Muscle layer of duodenum (tissue), 2 donors: Measurements from ENCODE around the gene ALG3.
"Not testable (repeated sequence)": the region's sequence is repeated elsewhere in the genome, so short reads cannot be mapped to it uniquely, and the experiment has no call there.

Experiments used
- H3K27ac ChIP-seq: one replicate; pipeline ENCODE4 v1.7.0; 2013; ENCODE audit warnings: mild to moderate bottlenecking, low read length
- H3K27me3 ChIP-seq: one replicate; pipeline ENCODE4 v1.7.0; 2013; ENCODE audit warnings: low read depth, mild to moderate bottlenecking, control low read depth, low read length
- H3K36me3 ChIP-seq, 2 donors: one replicate each; pipeline ENCODE4 v1.7.0; 2013; ENCODE audit warnings: low read length in 2 of 2, control low read depth in 1 of 2, mild to moderate bottlenecking in 1 of 2; ENCODE audit not compliant: insufficient read depth in 2 of 2, control insufficient read depth in 1 of 2
- H3K4me1 ChIP-seq, 2 donors: one replicate each; pipeline ENCODE4 v1.7.0; 2013; ENCODE audit warnings: low read length in 2 of 2, mild to moderate bottlenecking in 2 of 2, control low read depth in 1 of 2, moderate library complexity in 1 of 2; ENCODE audit not compliant: insufficient read depth in 2 of 2, control insufficient read depth in 1 of 2
- H3K4me3 ChIP-seq, 2 donors: one replicate each; pipeline ENCODE4 v1.7.0; 2013; ENCODE audit warnings: low read length in 2 of 2, low read depth in 1 of 2, mild to moderate bottlenecking in 1 of 2
- H3K9me3 ChIP-seq, 2 donors: one replicate each; pipeline ENCODE4 v1.7.0; 2013; ENCODE audit warnings: low read length in 2 of 2, control low read depth in 1 of 2, mild to moderate bottlenecking in 1 of 2; ENCODE audit not compliant: control insufficient read depth in 1 of 2
- donor health status: healthy.

ALG3 gene

GRCh38 chr3:184275961-184276910, 27.5 kb upstream of the ALG3 start, which contains the start of gene ECE2:
Gene ECE2, plus strand, starts transcription at chr3:184276022. Its CDS starts 132 bp downstream, at chr3:184276154.
- H3K27me3 ChIP-seq = peaks cover 19% of the 10 kb centered on the region
- no peak within 1 kb of the TSS for H3K4me3 ChIP-seq
- H3K27ac ChIP-seq = no peak within 1 kb of the TSS
- H3K9me3 ChIP-seq = no peaks in the 10 kb centered on the region
- H3K36me3 ChIP-seq = no peaks in the 10 kb centered on the region
- H3K4me1 ChIP-seq = no peaks in the 10 kb centered on the region

- no peaks in the 10 kb centered on the region for H3K9me3 ChIP-seq
- H3K27ac ChIP-seq = no peak overlapping the region
- H3K4me3 ChIP-seq = no peak overlapping the region
- peaks cover 19% of the 10 kb centered on the region for H3K27me3 ChIP-seq
- no peaks in the 10 kb centered on the region for H3K4me1 ChIP-seq
- no peaks in the 10 kb centered on the region for H3K36me3 ChIP-seq
Observed at GRCh38 chr3:184275381-184275701, 26.6 kb upstream of the ALG3 start.

GRCh38 chr3:184272269-184272668, 23.5 kb upstream of the ALG3 start:
- H3K27me3 ChIP-seq = peaks cover 19% of the 10 kb centered on the region
- H3K36me3 ChIP-seq = no peaks in the 10 kb centered on the region
- no peak overlapping the region for H3K27ac ChIP-seq
- no peaks in the 10 kb centered on the region for H3K9me3 ChIP-seq
- H3K4me1 ChIP-seq = no peaks in the 10 kb centered on the region
- H3K4me3 ChIP-seq = no peak overlapping the region

GRCh38 chr3:184267249-184267648, 18.5 kb upstream of the ALG3 start:
- H3K27me3 ChIP-seq, H3K9me3 ChIP-seq, H3K4me1 ChIP-seq, H3K36me3 ChIP-seq, H3K27ac ChIP-seq, H3K4me3 ChIP-seq: not testable (repeated sequence)

GRCh38 chr3:184262764-184263179, 14.0 kb upstream of the ALG3 start:
- Histone ChIP-seq H3K4me3 (no peak overlapping the region), H3K4me1 (peaks cover 8 to 31% of the 10 kb centered on the region in 2 donors), H3K36me3 (peaks cover 0 to 8% of the 10 kb centered on the region in 2 donors), H3K27ac (no peak overlapping the region), H3K9me3 (no peaks in the 10 kb centered on the region), H3K27me3 (peaks cover 30% of the 10 kb centered on the region)

- peaks cover 0 to 8% of the 10 kb centered on the region in 2 donors for H3K36me3 ChIP-seq
- H3K4me1 ChIP-seq = peaks cover 8 to 31% of the 10 kb centered on the region in 2 donors
- peak overlapping the region; percentile 7 to 59 for H3K4me3 ChIP-seq
- H3K27ac ChIP-seq = no peak overlapping the region
- peaks cover 30% of the 10 kb centered on the region for H3K27me3 ChIP-seq
- no peaks in the 10 kb centered on the region for H3K9me3 ChIP-seq
Observed at GRCh38 chr3:184261854-184262763, 13.3 kb upstream of the ALG3 start.

- Histone ChIP-seq H3K4me1 (peaks cover 8 to 31% of the 10 kb centered on the region in 2 donors), H3K36me3 (peaks cover 0 to 8% of the 10 kb centered on the region in 2 donors), H3K4me3 (peak within 1 kb of the TSS; percentile 7 to 59), H3K27me3 (peaks cover 30% of the 10 kb centered on the region), H3K27ac (no peak within 1 kb of the TSS), H3K9me3 (no peaks in the 10 kb centered on the region)
Observed at GRCh38 chr3:184261270-184261853, 12.6 kb upstream of the ALG3 start, which contains the start of gene CAMK2N2. Gene CAMK2N2, minus strand, starts transcription at chr3:184261553. Its CDS starts 268 bp downstream, at chr3:184261285.

GRCh38 chr3:184260724-184261269, 12.0 kb upstream of the ALG3 start:
- H3K27ac ChIP-seq = no peak overlapping the region
- no peaks in the 10 kb centered on the region for H3K9me3 ChIP-seq
- H3K4me3 ChIP-seq = peak overlapping the region in 1 of 2 donors; percentile 59
- H3K27me3 ChIP-seq = peaks cover 30% of the 10 kb centered on the region
- H3K4me1 ChIP-seq = peaks cover 8 to 31% of the 10 kb centered on the region in 2 donors
- H3K36me3 ChIP-seq = peaks cover 0 to 8% of the 10 kb centered on the region in 2 donors

- peak overlapping the region in 1 of 2 donors; percentile 59 for H3K4me3 ChIP-seq
- H3K36me3 ChIP-seq = peaks cover 0 to 8% of the 10 kb centered on the region in 2 donors
- H3K27me3 ChIP-seq = peaks cover 30% of the 10 kb centered on the region
- H3K27ac ChIP-seq = no peak overlapping the region
- no peaks in the 10 kb centered on the region for H3K9me3 ChIP-seq
- H3K4me1 ChIP-seq = peaks cover 8 to 31% of the 10 kb centered on the region in 2 donors
Observed at GRCh38 chr3:184259878-184260723, 11.3 kb upstream of the ALG3 start.

- no peak overlapping the region for H3K27ac ChIP-seq
- H3K4me3 ChIP-seq = no peak overlapping the region
- peaks cover 8 to 31% of the 10 kb centered on the region in 2 donors for H3K4me1 ChIP-seq
- H3K36me3 ChIP-seq = peaks cover 0 to 8% of the 10 kb centered on the region in 2 donors
- H3K9me3 ChIP-seq = no peaks in the 10 kb centered on the region
- peaks cover 30% of the 10 kb centered on the region for H3K27me3 ChIP-seq
Observed at GRCh38 chr3:184259396-184259877, 10.7 kb upstream of the ALG3 start.
